Neuronal stem cell (in vitro differentiated cells): ENCODE data around the gene CISH.
A peak's percentile ranks its signal among the peaks of the same experiment; 100 is the strongest.

Experiments used
- DNase-seq: peaks from one replicate; pipeline ENCODE4 v3.0.0-alpha.2; 2013; ENCODE audit warnings: low spot score
- H2AFZ ChIP-seq: one replicate; pipeline ENCODE4 v1.6.1; 2013; ENCODE audit warnings: mild to moderate bottlenecking, low read length, inconsistent platforms
- H2AK5ac ChIP-seq: 2 replicates; pipeline ENCODE4 v1.6.1; 2013; ENCODE audit warnings: low read depth, mild to moderate bottlenecking, inconsistent platforms, low read length, moderate library complexity, mixed read lengths
- H2BK120ac ChIP-seq: 2 replicates; pipeline ENCODE4 v1.6.1; 2013; ENCODE audit warnings: low read depth, mild to moderate bottlenecking, inconsistent platforms, low read length, moderate library complexity, mixed read lengths
- H2BK12ac ChIP-seq: one replicate; pipeline ENCODE4 v1.6.1; 2013; ENCODE audit warnings: low read length, inconsistent platforms
- H2BK15ac ChIP-seq: 2 replicates; pipeline ENCODE4 v1.6.1; 2013; ENCODE audit warnings: mild to moderate bottlenecking, low read length, inconsistent platforms, mixed read lengths
- H2BK5ac ChIP-seq: one replicate; pipeline ENCODE4 v1.6.1; 2013; ENCODE audit warnings: inconsistent platforms, mild to moderate bottlenecking, low read length, moderate library complexity
- H3K14ac ChIP-seq: one replicate; pipeline ENCODE4 v1.6.1; 2013; ENCODE audit warnings: low read length, inconsistent platforms
- H3K18ac ChIP-seq: 2 replicates; pipeline ENCODE4 v1.6.1; 2013; ENCODE audit warnings: low read length, inconsistent platforms
- H3K23ac ChIP-seq: 2 replicates; pipeline ENCODE4 v1.6.1; 2013; ENCODE audit warnings: low read depth, mild to moderate bottlenecking, mixed read lengths, low read length, inconsistent platforms; ENCODE audit not compliant: poor library complexity
- H3K27ac ChIP-seq: replicated peaks from 3 replicates; pipeline ENCODE4 v1.5.1; 2013; ENCODE audit warnings: low read length, inconsistent platforms
- H3K27me3 ChIP-seq, 3 experiments: 2 replicates each; pipeline ENCODE4 v1.6.1; 2013; ENCODE audit warnings: low read length in 3 of 3, mild to moderate bottlenecking in 2 of 3, inconsistent platforms in 1 of 3, low read depth in 1 of 3, mixed read lengths in 1 of 3, moderate library complexity in 1 of 3; ENCODE audit not compliant: control insufficient read depth in 3 of 3, insufficient read depth in 3 of 3
- H3K36me3 ChIP-seq, 2 donors: replicated peaks in 1 of 2; 2 replicates each; pipeline ENCODE4 v1.6.1; 2013; ENCODE audit warnings: low read length in 2 of 2; ENCODE audit not compliant: control insufficient read depth in 2 of 2, insufficient read depth in 2 of 2
- H3K4ac ChIP-seq: 2 replicates; pipeline ENCODE4 v1.6.1; 2013; ENCODE audit warnings: inconsistent platforms, mild to moderate bottlenecking, low read length, moderate library complexity
- H3K4me1 ChIP-seq, 2 donors: 1 replicate in 1 of 2; 2 replicates in 1 of 2; pipeline ENCODE4 v1.6.1; 2013; ENCODE audit warnings: low read length in 2 of 2, low read depth in 1 of 2; ENCODE audit not compliant: control insufficient read depth in 2 of 2, insufficient read depth in 1 of 2
- H3K4me2 ChIP-seq: one replicate; pipeline ENCODE4 v1.6.1; 2013; ENCODE audit warnings: mild to moderate bottlenecking, low read length, inconsistent platforms; ENCODE audit not compliant: insufficient read depth, poor library complexity, severe bottlenecking
- H3K4me3 ChIP-seq, 2 donors: 2 replicates each; pipeline ENCODE4 v1.5.1; 2013; ENCODE audit warnings: low read length in 2 of 2, mild to moderate bottlenecking in 2 of 2, inconsistent platforms in 1 of 2, moderate library complexity in 1 of 2
- H3K79me1 ChIP-seq: one replicate; pipeline ENCODE4 v1.6.1; 2013; ENCODE audit warnings: low read depth, mild to moderate bottlenecking, inconsistent platforms, low read length, moderate library complexity
- H3K9ac ChIP-seq: one replicate; pipeline ENCODE4 v1.6.1; 2013; ENCODE audit warnings: mild to moderate bottlenecking, low read depth, low read length, inconsistent platforms; ENCODE audit not compliant: poor library complexity
- H3K9me3 ChIP-seq, 2 donors: replicated peaks in 1 of 2; 2 replicates each; pipeline versions ENCODE3 to v1.6.1; 2013; ENCODE audit warnings: low read length in 2 of 2, mild to moderate bottlenecking in 2 of 2, inconsistent platforms in 1 of 2, low read depth in 1 of 2, mixed read lengths in 1 of 2, moderate library complexity in 1 of 2; ENCODE audit not compliant: control insufficient read depth in 2 of 2, insufficient read depth in 1 of 2
- H4K8ac ChIP-seq: one replicate; pipeline ENCODE4 v1.6.1; 2013; ENCODE audit warnings: low read depth, mild to moderate bottlenecking, inconsistent platforms, low read length, moderate library complexity
- H4K91ac ChIP-seq: one replicate; pipeline ENCODE4 v1.6.1; 2013; ENCODE audit warnings: low read length, low read depth, mild to moderate bottlenecking, inconsistent platforms; ENCODE audit not compliant: poor library complexity
- WGBS, 2 donors: extraction: QIAGEN DNeasy Blood & Tissue Kit; methylation state at CpG; one replicate each; pipeline ENCODE4 v1.1.7; 2013; ENCODE audit warnings: missing lambda C conversion rate in 2 of 2, mixed read lengths in 1 of 2; ENCODE audit not compliant: insufficient read length in 2 of 2, insufficient replicate concordance in 1 of 2; ENCODE audit errors: extremely low coverage in 2 of 2; 5-methylcytosine and 5-hydroxymethylcytosine counted together

Gene CISH

GRCh38 chr3:50615190-50615589 lies 3.6 kb upstream of the CISH start:
- Histone ChIP-seq H3K79me1 (peaks cover 3% of the 10 kb centered on the region), H3K23ac (no peak overlapping the region), H3K9me3 (no peaks in the 10 kb centered on the region), H2BK15ac (no peak overlapping the region), H2BK12ac (no peak overlapping the region), H3K4me1 (peaks cover 22 to 24% of the 10 kb centered on the region in 2 donors), H2BK120ac (no peak overlapping the region), H3K14ac (no peak overlapping the region), H3K18ac (no peak overlapping the region), H2BK5ac (no peak overlapping the region), H3K9ac (no peak overlapping the region), H2AK5ac (peak overlapping the region; percentile 22), H3K4me2 (no peak overlapping the region), H4K8ac (no peak overlapping the region), H2AFZ (no peak overlapping the region), H3K4me3 (no peak overlapping the region), H4K91ac (no peak overlapping the region), H3K36me3 (no peaks in the 10 kb centered on the region), H3K27me3 (peaks cover 0 to 23% (median 0%) of the 10 kb centered on the region in 3 experiments), H3K4ac (no peak overlapping the region), H3K27ac (no peak overlapping the region)
- no CpG with 5 or more reads among the region's 1 CpG for WGBS, 2 donors
- DNase-seq, result no peak

DNA sequence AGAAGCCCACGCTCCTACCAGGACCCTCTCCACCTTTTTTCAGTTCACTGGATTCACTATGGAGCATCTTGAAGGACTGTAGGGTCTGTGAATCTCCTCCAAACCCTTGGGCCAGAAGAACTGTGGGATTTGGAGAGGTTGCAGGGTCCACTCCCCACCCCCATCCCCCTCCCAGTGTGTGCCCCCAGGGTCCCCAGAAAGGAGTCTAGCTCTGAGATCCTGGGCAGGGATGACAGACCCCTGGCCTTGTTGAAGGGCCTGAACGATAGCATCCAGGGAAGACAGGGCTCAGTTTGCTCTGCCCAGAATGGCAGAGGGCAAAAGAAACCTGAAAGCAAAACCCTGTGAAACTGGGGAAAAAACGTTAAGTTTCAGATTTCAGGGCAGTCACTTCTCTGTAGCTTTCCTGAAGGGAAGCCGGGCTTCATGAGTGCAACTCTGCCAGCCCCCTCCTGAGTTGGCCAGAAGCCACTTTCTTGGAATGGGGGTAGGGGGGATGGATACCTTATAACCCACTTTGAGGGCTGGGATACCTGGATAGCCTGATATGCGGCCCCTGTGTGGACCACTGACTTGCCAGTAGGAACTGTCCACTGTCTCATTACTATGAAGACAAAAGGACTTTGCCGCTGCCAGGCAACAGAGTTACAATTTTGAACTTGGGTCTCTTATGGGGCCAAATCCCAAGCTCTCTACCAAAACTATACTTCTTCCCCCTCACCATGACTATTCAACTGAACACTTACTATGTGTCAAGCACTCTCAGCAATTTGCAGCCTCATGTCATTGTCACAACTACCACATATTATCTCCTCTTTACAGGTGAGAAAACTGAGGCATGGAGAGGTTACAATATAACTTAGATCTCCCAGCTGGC lies 1.6 kb upstream of the CISH start:
- peaks cover 21 to 24% of the 10 kb centered on the region in 2 donors for H3K4me1 ChIP-seq
- H2AK5ac ChIP-seq, result no peak overlapping the region
- H3K4me2 ChIP-seq, result no peak overlapping the region
- peaks cover 0 to 23% (median 0%) of the 10 kb centered on the region in 3 experiments for H3K27me3 ChIP-seq
- H3K9me3 ChIP-seq, result no peaks in the 10 kb centered on the region
- no peak overlapping the region for H3K4ac ChIP-seq
- H2BK5ac ChIP-seq, result no peak overlapping the region
- H2BK15ac ChIP-seq, result no peak overlapping the region
- WGBS, 2 donors, result no CpG with 5 or more reads among the region's 6 CpGs
- H3K27ac ChIP-seq, result no peak overlapping the region
- no peak for DNase-seq
- no peak overlapping the region for H2BK120ac ChIP-seq
- no peak overlapping the region for H4K91ac ChIP-seq
- H3K9ac ChIP-seq, result no peak overlapping the region
- no peak overlapping the region for H2AFZ ChIP-seq
- H3K36me3 ChIP-seq, result peaks cover under 1 to 11% of the 10 kb centered on the region in 2 donors
- peaks cover 3% of the 10 kb centered on the region for H3K79me1 ChIP-seq
- H3K23ac ChIP-seq, result no peak overlapping the region
- H3K18ac ChIP-seq, result no peak overlapping the region
- H3K4me3 ChIP-seq, result no peak overlapping the region
- no peak overlapping the region for H4K8ac ChIP-seq
- H2BK12ac ChIP-seq, result no peak overlapping the region
- no peak overlapping the region for H3K14ac ChIP-seq

- no peak overlapping the region for H2BK12ac ChIP-seq
- no peak overlapping the region for H2AK5ac ChIP-seq
- no peak overlapping the region for H2BK5ac ChIP-seq
- no peak overlapping the region for H3K23ac ChIP-seq
- no peak overlapping the region for H3K4ac ChIP-seq
- H3K9ac ChIP-seq, result peak overlapping the region; percentile 73
- H3K4me1 ChIP-seq, result peaks cover 15 to 20% of the 10 kb centered on the region in 2 donors
- no peaks in the 10 kb centered on the region for H3K9me3 ChIP-seq
- no peak overlapping the region for H3K14ac ChIP-seq
- WGBS, 2 donors, result no CpG with 5 or more reads among the region's 29 CpGs
- H3K4me3 ChIP-seq, result peak overlapping the region; percentile 55 to 77
- no peak overlapping the region for H4K91ac ChIP-seq
- H2AFZ ChIP-seq, result peak overlapping the region; percentile 96
- H3K27ac ChIP-seq, result no peak overlapping the region
- H2BK15ac ChIP-seq, result no peak overlapping the region
- peak overlapping the region; percentile 86 for H3K4me2 ChIP-seq
- peaks cover 0 to 23% (median 0%) of the 10 kb centered on the region in 3 experiments for H3K27me3 ChIP-seq
- peaks cover 2 to 19% of the 10 kb centered on the region in 2 donors for H3K36me3 ChIP-seq
- H3K79me1 ChIP-seq, result no peaks in the 10 kb centered on the region
- no peak overlapping the region for H2BK120ac ChIP-seq
- DNase-seq, result no peak
- H4K8ac ChIP-seq, result no peak overlapping the region
- peak overlapping the region; percentile 62 for H3K18ac ChIP-seq
Observed at GRCh38 chr3:50612234-50612882, 784 bp upstream of the CISH start.

DNA sequence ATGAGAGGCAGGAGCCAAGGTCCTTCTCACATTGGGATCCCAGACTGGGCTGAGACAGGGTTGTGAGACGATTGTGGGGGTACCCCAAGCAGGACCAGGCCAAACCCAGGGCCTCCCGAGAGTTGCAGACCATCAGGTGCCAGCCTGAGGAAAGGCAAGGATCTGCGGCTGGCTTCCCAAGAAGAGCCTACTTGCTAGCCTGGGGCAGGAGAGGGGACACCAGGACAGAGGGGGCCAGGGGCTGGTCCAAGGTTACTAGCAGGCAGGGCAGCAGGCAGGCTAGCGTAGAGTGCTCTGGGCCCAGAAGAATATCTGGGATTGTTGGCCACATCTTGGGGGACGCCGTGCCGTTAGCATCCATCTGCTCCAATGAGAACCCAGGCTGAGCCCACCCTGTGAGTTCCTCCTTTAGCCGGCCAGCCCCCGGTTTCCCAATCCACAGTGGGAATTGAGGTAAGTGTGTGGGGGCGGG lies 546 bp downstream of the CISH start:
- Histone ChIP-seq H2AFZ (peak overlapping the region; percentile 96), H3K27me3 (peaks cover 0 to 23% (median 0%) of the 10 kb centered on the region in 3 experiments), H2BK120ac (no peak overlapping the region), H3K27ac (no peak overlapping the region), H3K23ac (peak overlapping the region; percentile 34), H3K4me3 (peak overlapping the region; percentile 55 to 85), H3K18ac (peak overlapping the region; percentile 97), H3K4me2 (peak overlapping the region; percentile 86), H2BK15ac (peak overlapping the region; percentile 72), H2AK5ac (peak overlapping the region; percentile 59), H3K36me3 (peaks cover 2 to 33% of the 10 kb centered on the region in 2 donors), H4K91ac (no peak overlapping the region), H2BK12ac (no peak overlapping the region), H3K9ac (peak overlapping the region; percentile 85), H3K9me3 (no peaks in the 10 kb centered on the region), H3K4me1 (peaks cover 9 to 14% of the 10 kb centered on the region in 2 donors), H4K8ac (no peak overlapping the region), H3K4ac (no peak overlapping the region), H3K14ac (no peak overlapping the region), H2BK5ac (peak overlapping the region; percentile 76), H3K79me1 (no peaks in the 10 kb centered on the region)
- no CpG with 5 or more reads among the region's 10 CpGs for WGBS, 2 donors
- no peak for DNase-seq
